RKO (cell line): ENCODE results near the gene SLC66A2.
A peak's percentile ranks its signal among the peaks of the same experiment; 100 is the strongest.
"Not testable (repeated sequence)": the region's sequence is repeated elsewhere in the genome, so short reads cannot be mapped to it uniquely, and the experiment has no call there.

ENCODE experiments used
- DNase-seq: peaks from one replicate; pipeline ENCODE4 v3.0.0-alpha.2; 2016; ENCODE audit warnings: low spot score

Gene SLC66A2

GRCh38 chr18:79951545-79952455 lies at the start of gene SLC66A2:
TSS of gene SLC66A2 (minus strand) at chr18:79951653. CDS start at chr18:79950926, 727 bp downstream.
- DNase-seq: peak; percentile 82

- DNase-seq: no peak
Measured at GRCh38 chr18:80000877-80001276, 49.4 kb upstream of the SLC66A2 start.

GRCh38 chr18:79999701-80000100 lies 48.2 kb upstream of the SLC66A2 start:
- not testable (repeated sequence) for DNase-seq

GRCh38 chr18:79991494-79991893 lies 40.0 kb upstream of the SLC66A2 start:
- DNase-seq: no peak

GRCh38 chr18:79989195-79989497 lies 37.7 kb upstream of the SLC66A2 start:
- DNase-seq: no peak

- peak; percentile 87 for DNase-seq
Measured at GRCh38 chr18:79988451-79989194, 37.2 kb upstream of the SLC66A2 start, which contains the start of gene TXNL4A. TSS of gene TXNL4A (minus strand) at chr18:79988563. CDS start at chr18:79988392, 171 bp downstream.

GRCh38 chr18:79988071-79988450 lies 36.6 kb upstream of the SLC66A2 start:
- peak; percentile 53 for DNase-seq

- peak; percentile 66 for DNase-seq
Measured at GRCh38 chr18:79987566-79987965, 36.1 kb upstream of the SLC66A2 start.

- peak; percentile 61 for DNase-seq
Measured at GRCh38 chr18:79986726-79987125, 35.3 kb upstream of the SLC66A2 start.

- no peak for DNase-seq
Measured at GRCh38 chr18:79985172-79985571, 33.7 kb upstream of the SLC66A2 start.

GRCh38 chr18:79983793-79984192 lies 32.3 kb upstream of the SLC66A2 start:
- no peak for DNase-seq

- no peak for DNase-seq
Measured at GRCh38 chr18:79983253-79983652, 31.8 kb upstream of the SLC66A2 start.

GRCh38 chr18:79982736-79983135 lies 31.3 kb upstream of the SLC66A2 start:
- DNase-seq: peak; percentile 45

- no peak for DNase-seq
Measured at GRCh38 chr18:79980585-79980984, 29.1 kb upstream of the SLC66A2 start.

GRCh38 chr18:79979843-79980242 lies 28.4 kb upstream of the SLC66A2 start:
- no peak for DNase-seq

- DNase-seq: no peak
Measured at GRCh38 chr18:79975985-79976680, 24.7 kb upstream of the SLC66A2 start.

GRCh38 chr18:79975043-79975442 lies 23.6 kb upstream of the SLC66A2 start:
- DNase-seq: no peak

GRCh38 chr18:79974025-79974654 lies 22.7 kb upstream of the SLC66A2 start:
- no peak for DNase-seq

- no peak for DNase-seq
Measured at GRCh38 chr18:79973517-79973916, 22.1 kb upstream of the SLC66A2 start.

GRCh38 chr18:79972720-79973119 lies 21.3 kb upstream of the SLC66A2 start:
- no peak for DNase-seq

- DNase-seq: no peak
Measured at GRCh38 chr18:79971986-79972385, 20.5 kb upstream of the SLC66A2 start.
